ENCODE results near the gene FAM83F.

DNA sequence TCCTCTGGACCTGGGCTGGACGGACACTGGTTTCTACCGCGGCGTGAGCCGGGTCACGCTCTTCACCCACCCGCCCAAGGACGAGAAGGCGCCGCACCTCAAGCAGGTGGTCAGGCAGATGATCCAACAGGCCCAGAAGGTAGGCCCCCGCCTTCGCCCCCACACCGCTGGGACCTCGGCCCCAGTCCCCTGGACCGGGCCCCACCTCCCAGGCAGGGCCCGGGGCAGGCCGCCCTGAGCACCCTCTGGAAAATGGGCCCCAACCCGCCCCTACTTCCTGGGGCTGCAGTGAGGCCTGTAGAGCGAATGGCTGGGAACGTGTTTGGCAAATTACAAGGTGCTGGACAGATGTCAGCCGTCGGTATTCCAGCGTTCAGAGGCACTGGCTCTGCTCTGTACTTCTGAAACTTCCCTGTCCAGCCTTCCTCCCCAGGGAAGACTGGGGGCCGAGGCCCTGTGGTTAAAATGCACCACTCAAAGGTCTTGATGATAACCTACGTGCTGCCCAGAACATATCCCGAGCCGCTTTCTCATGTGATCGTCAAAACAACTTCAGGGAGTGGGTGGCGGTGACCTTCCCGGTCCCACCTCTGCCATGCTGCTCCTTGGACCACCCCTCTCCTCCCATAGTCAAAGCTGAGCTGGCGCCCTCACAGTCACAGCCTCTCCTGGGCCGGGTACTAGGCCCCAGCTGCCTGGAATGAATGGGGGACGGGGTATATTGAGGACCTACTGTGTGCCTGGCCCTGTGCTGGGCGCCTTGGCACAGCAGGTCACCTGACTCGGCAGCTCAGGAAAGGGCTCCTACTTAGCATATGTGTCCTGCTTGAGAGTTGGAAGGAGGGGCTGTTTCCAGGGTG, 869 bp downstream of the FAM83F start:
- TF ChIP-seq, protein P1, sequence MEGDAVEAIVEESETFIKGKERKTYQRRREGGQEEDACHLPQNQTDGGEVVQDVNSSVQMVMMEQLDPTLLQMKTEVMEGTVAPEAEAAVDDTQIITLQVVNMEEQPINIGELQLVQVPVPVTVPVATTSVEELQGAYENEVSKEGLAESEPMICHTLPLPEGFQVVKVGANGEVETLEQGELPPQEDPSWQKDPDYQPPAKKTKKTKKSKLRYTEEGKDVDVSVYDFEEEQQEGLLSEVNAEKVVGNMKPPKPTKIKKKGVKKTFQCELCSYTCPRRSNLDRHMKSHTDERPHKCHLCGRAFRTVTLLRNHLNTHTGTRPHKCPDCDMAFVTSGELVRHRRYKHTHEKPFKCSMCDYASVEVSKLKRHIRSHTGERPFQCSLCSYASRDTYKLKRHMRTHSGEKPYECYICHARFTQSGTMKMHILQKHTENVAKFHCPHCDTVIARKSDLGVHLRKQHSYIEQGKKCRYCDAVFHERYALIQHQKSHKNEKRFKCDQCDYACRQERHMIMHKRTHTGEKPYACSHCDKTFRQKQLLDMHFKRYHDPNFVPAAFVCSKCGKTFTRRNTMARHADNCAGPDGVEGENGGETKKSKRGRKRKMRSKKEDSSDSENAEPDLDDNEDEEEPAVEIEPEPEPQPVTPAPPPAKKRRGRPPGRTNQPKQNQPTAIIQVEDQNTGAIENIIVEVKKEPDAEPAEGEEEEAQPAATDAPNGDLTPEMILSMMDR (IDR thresholded peaks at IDR 0.05; ENCODE audit: insufficient read depth, low read length, poor library complexity, severe bottlenecking) = no peak
- no peak for TF ChIP-seq EZH2phosphoT487 (conservative IDR thresholded peaks at IDR 0.05; ENCODE audit: low read length)
